Ishikawa (cell line): ENCODE results near the gene ROR1.

Experiments used
- CREB1 ChIP-seq: IDR thresholded peaks from 2 replicates; pipeline ENCODE4 v1.6.1; 2012; ENCODE audit warnings: low read depth
- EP300 ChIP-seq: IDR thresholded peaks from 2 replicates; pipeline ENCODE4 v1.6.1; 2012; ENCODE audit warnings: borderline replicate concordance
- TCF12 ChIP-seq: IDR thresholded peaks from 2 replicates; pipeline ENCODE4 v1.6.1; 2012; ENCODE audit warnings: low read depth
- TEAD4 ChIP-seq: IDR thresholded peaks from 2 replicates; pipeline ENCODE4 v1.6.1; 2012
- USF1 ChIP-seq: IDR thresholded peaks from 2 replicates; pipeline ENCODE4 v1.6.1; 2012
- YY1 ChIP-seq: IDR thresholded peaks from 2 replicates; pipeline ENCODE4 v1.6.1; 2012; ENCODE audit warnings: low read depth
- ZBTB7A ChIP-seq: IDR thresholded peaks from 2 replicates; pipeline ENCODE4 v1.6.1; 2012; ENCODE audit warnings: low read depth
- TF ChIP-seq, protein P1 (sequence below): IDR thresholded peaks from 2 replicates; pipeline ENCODE4 v1.6.1; 2012
- TF ChIP-seq, protein P2 (sequence below): IDR thresholded peaks from 2 replicates; pipeline ENCODE4 v1.6.1; 2012; ENCODE audit warnings: low read depth, mild to moderate bottlenecking

- TF ChIP-seq YY1 (no peak), ZBTB7A (no peak), TCF12 (no peak), EP300 (no peak), TEAD4 (no peak), CREB1 (no peak), USF1 (no peak)
- TF ChIP-seq, protein P1, sequence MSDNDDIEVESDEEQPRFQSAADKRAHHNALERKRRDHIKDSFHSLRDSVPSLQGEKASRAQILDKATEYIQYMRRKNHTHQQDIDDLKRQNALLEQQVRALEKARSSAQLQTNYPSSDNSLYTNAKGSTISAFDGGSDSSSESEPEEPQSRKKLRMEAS: no peak
- TF ChIP-seq, protein P2, sequence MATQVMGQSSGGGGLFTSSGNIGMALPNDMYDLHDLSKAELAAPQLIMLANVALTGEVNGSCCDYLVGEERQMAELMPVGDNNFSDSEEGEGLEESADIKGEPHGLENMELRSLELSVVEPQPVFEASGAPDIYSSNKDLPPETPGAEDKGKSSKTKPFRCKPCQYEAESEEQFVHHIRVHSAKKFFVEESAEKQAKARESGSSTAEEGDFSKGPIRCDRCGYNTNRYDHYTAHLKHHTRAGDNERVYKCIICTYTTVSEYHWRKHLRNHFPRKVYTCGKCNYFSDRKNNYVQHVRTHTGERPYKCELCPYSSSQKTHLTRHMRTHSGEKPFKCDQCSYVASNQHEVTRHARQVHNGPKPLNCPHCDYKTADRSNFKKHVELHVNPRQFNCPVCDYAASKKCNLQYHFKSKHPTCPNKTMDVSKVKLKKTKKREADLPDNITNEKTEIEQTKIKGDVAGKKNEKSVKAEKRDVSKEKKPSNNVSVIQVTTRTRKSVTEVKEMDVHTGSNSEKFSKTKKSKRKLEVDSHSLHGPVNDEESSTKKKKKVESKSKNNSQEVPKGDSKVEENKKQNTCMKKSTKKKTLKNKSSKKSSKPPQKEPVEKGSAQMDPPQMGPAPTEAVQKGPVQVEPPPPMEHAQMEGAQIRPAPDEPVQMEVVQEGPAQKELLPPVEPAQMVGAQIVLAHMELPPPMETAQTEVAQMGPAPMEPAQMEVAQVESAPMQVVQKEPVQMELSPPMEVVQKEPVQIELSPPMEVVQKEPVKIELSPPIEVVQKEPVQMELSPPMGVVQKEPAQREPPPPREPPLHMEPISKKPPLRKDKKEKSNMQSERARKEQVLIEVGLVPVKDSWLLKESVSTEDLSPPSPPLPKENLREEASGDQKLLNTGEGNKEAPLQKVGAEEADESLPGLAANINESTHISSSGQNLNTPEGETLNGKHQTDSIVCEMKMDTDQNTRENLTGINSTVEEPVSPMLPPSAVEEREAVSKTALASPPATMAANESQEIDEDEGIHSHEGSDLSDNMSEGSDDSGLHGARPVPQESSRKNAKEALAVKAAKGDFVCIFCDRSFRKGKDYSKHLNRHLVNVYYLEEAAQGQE: no peak
Measured at GRCh38 chr1:64223329-64224151, 449.7 kb downstream of the ROR1 start.
